Keratinocyte (primary cell): ENCODE data around the gene ATM. TPM values are rescaled to one million over a fixed set of nuclear protein-coding genes. Genes with fewer than 3 reads are reported as not detected.

Experiments used
- DNase-seq: peaks from one replicate; pipeline ENCODE4 v3.0.0-alpha.2; 2011; ENCODE audit warnings: low read depth, missing footprints, low spot score
- FAIRE-seq: peaks from 2 replicates; lab custom pipeline; 2011; peaks lifted over from hg19 to GRCh38; lab: Jason Lieb, UNC
- H2AFZ ChIP-seq: 2 replicates; pipeline ENCODE4 v1.6.0; 2012; ENCODE audit warnings: low read length, control low read depth, inconsistent platforms; ENCODE audit not compliant: control insufficient read depth
- H3K27ac ChIP-seq: 2 replicates; pipeline ENCODE4 v1.5.1; 2011; ENCODE audit warnings: low read length; ENCODE audit not compliant: control insufficient read depth, insufficient read depth
- H3K27me3 ChIP-seq: 3 replicates; pipeline ENCODE4 v1.6.0; 2011; ENCODE audit warnings: low read length; ENCODE audit not compliant: control insufficient read depth, insufficient read depth; ENCODE audit errors: extremely low read depth
- H3K36me3 ChIP-seq, 2 experiments: 2 replicates in 1 of 2; 3 replicates in 1 of 2; pipeline ENCODE4 v1.5.1; 2011; ENCODE audit warnings: low read length in 2 of 2, mild to moderate bottlenecking in 1 of 2; ENCODE audit not compliant: control insufficient read depth in 2 of 2, insufficient read depth in 2 of 2; ENCODE audit errors: extremely low read depth in 1 of 2
- H3K4me1 ChIP-seq: 3 replicates; pipeline ENCODE4 v1.5.1; 2011; ENCODE audit warnings: low read length; ENCODE audit not compliant: control insufficient read depth, insufficient read depth; ENCODE audit errors: extremely low read depth
- H3K4me2 ChIP-seq: 3 replicates; pipeline ENCODE4 v1.6.0; 2011; ENCODE audit warnings: low read depth, low read length; ENCODE audit not compliant: control insufficient read depth, insufficient read depth; ENCODE audit errors: extremely low read depth
- H3K4me3 ChIP-seq, 3 experiments: fragments of 200-600 bp in 1 of 3; sonication (generic) in 1 of 3; 2 replicates in 2 of 3; 3 replicates in 1 of 3; pipeline ENCODE4 v1.5.1; 2011 to 2016; ENCODE audit warnings: low read length in 3 of 3, mild to moderate bottlenecking in 3 of 3, control low read depth in 2 of 3, inconsistent platforms in 1 of 3, low read depth in 1 of 3, mixed read lengths in 1 of 3, mixed run types in 1 of 3, moderate library complexity in 1 of 3; ENCODE audit not compliant: control insufficient read depth in 2 of 3, insufficient read depth in 2 of 3; ENCODE audit errors: extremely low read depth in 1 of 3
- H3K79me2 ChIP-seq: 2 replicates; pipeline ENCODE4 v1.6.0; 2012; ENCODE audit warnings: low read length; ENCODE audit not compliant: control insufficient read depth, insufficient read depth
- H3K9ac ChIP-seq: 3 replicates; pipeline ENCODE4 v1.6.0; 2011; ENCODE audit warnings: low read length; ENCODE audit not compliant: control insufficient read depth, insufficient read depth; ENCODE audit errors: extremely low read depth
- H3K9me1 ChIP-seq: 3 replicates; pipeline ENCODE4 v1.6.0; 2011; ENCODE audit warnings: low read length; ENCODE audit not compliant: control insufficient read depth, insufficient read depth; ENCODE audit errors: extremely low read depth
- H3K9me3 ChIP-seq: 2 replicates; pipeline ENCODE4 v1.5.1; 2012; ENCODE audit warnings: low read depth, low read length; ENCODE audit not compliant: control insufficient read depth
- H4K20me1 ChIP-seq: 3 replicates; pipeline ENCODE4 v1.6.0; 2011; ENCODE audit warnings: low read length; ENCODE audit not compliant: control insufficient read depth, insufficient read depth; ENCODE audit errors: extremely low read depth
- CTCF ChIP-seq, 3 experiments: IDR thresholded peaks in 1 of 3; conservative IDR thresholded peaks in 1 of 3; optimal IDR thresholded peaks in 1 of 3; 2 replicates in 2 of 3; 3 replicates in 1 of 3; pipeline versions ENCODE3 to v1.5.1; 2011; ENCODE audit warnings: low read length in 3 of 3, mild to moderate bottlenecking in 3 of 3, moderate library complexity in 2 of 3, control low read depth in 1 of 3, inconsistent platforms in 1 of 3; ENCODE audit not compliant: insufficient read depth in 2 of 3; ENCODE audit errors: extremely low read depth in 1 of 3
- EZH2 ChIP-seq: IDR thresholded peaks from one replicate; pipeline ENCODE4 v1.6.1; 2012; ENCODE audit warnings: inconsistent platforms, mild to moderate bottlenecking, low read length, moderate library complexity
- dilution Hi-C: fragments of 300-500 bp; cut with MboI; formaldehyde crosslinking; loops from one replicate; pipeline ENCODE4 v1.7.0; 2020; ENCODE audit warnings: low sequenced_read_pairs; ENCODE audit not compliant: extremely low pct_ligation_motif_present
- polyA plus RNA-seq, 5 experiments: library from polyadenylated mRNA; depleted of rRNA in 3 of 5; stranded (reverse) in 3 of 5; stranded (forward) in 1 of 5; unstranded in 1 of 5; fragments of >200 nt; gene quantifications; 1 replicate in 1 of 5; 2 replicates in 3 of 5; 3 replicates in 1 of 5; pipeline versions ENCODE4 v1.2.1 to v1.2.3, GENCODE V29; 2011 to 2012; ENCODE audit warnings: missing spikeins in 2 of 5, low read depth in 1 of 5, low replicate concordance in 1 of 5

The ATM gene
- polyA plus RNA-seq, 1 donor (not counting 4 experiments of a cell fraction or from before 2014, with no cell fraction given) = 28.5 TPM

GRCh38 chr11:108405706-108406105, 182.8 kb downstream of the ATM start:
- Histone ChIP-seq H4K20me1 (no peaks in the 10 kb centered on the region), H3K4me1 (no peaks in the 10 kb centered on the region), H3K9me1 (no peaks in the 10 kb centered on the region), H3K4me3 (no peak overlapping the region), H3K9ac (no peak overlapping the region), H3K9me3 (no peaks in the 10 kb centered on the region), H3K4me2 (no peak overlapping the region), H3K27ac (no peak overlapping the region), H3K36me3 (no peaks in the 10 kb centered on the region), H3K79me2 (no peaks in the 10 kb centered on the region), H2AFZ (no peak overlapping the region), H3K27me3 (no peaks in the 10 kb centered on the region)
- DNase-seq = peak; percentile 11
- TF ChIP-seq EZH2 (no peak), CTCF (optimal IDR thresholded peaks at IDR 0.05 in 1 of 3, IDR thresholded peaks at IDR 0.05 in 1 of 3, conservative IDR thresholded peaks at IDR 0.05 in 1 of 3; ENCODE audit: extremely low read depth in 1 of 3, insufficient read depth in 2 of 3, low read length in 3 of 3) (no peak)
- no peak for FAIRE-seq
- dilution Hi-C loops = no loop called here

DNA sequence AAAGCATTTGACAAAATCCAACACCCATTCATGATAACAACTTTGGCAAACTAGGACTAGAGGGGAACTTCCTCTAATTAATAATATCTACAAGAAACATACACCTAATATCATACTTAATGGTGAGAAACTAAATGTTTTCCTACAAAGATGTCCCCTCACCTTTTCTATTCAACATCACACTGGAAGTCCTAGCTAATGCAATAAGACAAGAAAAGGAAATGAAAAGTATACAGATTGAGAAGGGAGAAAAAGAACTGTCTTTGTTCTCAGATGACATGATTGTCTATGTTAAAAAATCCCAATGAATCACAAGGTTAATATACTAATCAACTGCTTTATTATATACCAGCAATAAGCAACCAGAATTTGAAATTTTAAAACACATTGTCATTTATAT, 192.1 kb downstream of the ATM start:
- H3K4me1 ChIP-seq = no peaks in the 10 kb centered on the region

More for the DNA sequence above, 192.1 kb downstream of the ATM start:
- Histone ChIP-seq H3K9me3 (no peaks in the 10 kb centered on the region), H3K4me2 (no peak overlapping the region), H4K20me1 (no peaks in the 10 kb centered on the region), H3K27me3 (no peaks in the 10 kb centered on the region), H3K79me2 (no peaks in the 10 kb centered on the region), H3K9me1 (no peaks in the 10 kb centered on the region), H3K9ac (no peak overlapping the region), H3K27ac (no peak overlapping the region), H2AFZ (no peak overlapping the region), H3K36me3 (no peaks in the 10 kb centered on the region), H3K4me3 (no peak overlapping the region)
- DNase-seq = no peak
- no peak for TF ChIP-seq CTCF (optimal IDR thresholded peaks at IDR 0.05 in 1 of 3, IDR thresholded peaks at IDR 0.05 in 1 of 3, conservative IDR thresholded peaks at IDR 0.05 in 1 of 3; ENCODE audit: extremely low read depth in 1 of 3, insufficient read depth in 2 of 3, low read length in 3 of 3)
- no peak for TF ChIP-seq EZH2
- dilution Hi-C loops = no loop called here
- no peak for FAIRE-seq
